Measurements from ENCODE around the gene GRID2. TPM values are rescaled to one million over a fixed set of nuclear protein-coding genes. Genes with fewer than 3 reads are reported as not detected.

Gene GRID2
- total and polyA plus RNA-seq, 10 of the 15 experiments (the other 5 are each of a cell fraction or from before 2014, with no cell fraction given): not detected

DNA sequence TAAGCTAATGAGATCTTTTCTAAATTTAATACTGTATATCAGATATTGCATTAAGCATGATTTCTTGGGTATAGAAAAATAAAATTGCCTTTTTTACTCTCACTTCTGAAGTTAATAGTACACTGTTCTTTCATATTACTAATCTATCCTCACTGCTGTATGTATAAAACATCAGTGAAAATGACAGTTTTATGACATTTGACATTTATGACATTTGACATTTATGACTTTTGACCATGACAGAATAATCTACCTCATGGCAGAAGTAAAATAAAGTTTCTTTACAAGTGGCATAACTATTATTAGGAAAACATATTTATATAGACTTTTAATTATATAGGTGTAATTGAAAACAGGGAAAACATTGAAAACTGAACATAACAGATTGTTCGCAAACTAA lies 13.3 kb downstream of the GRID2 start:
- no peaks in the 10 kb centered on the region for H4K20me1 ChIP-seq (ENCODE audit: control insufficient read depth, insufficient read depth)
- intact Hi-C loops (cut with micrococcal nuclease; ENCODE audit: unreplicated experiment) (no loop called here), in situ Hi-C loops (cut with MboI) (no loop called here)
- 90% methylated on average over 1 of the region's 1 CpG for WGBS (ENCODE audit: insufficient coverage, insufficient replicate concordance, low lambda C conversion rate, missing lambda C conversion rate)
- H3K27me3 ChIP-seq (replicated peaks in 1 of 2; ENCODE audit: control insufficient read depth in 2 of 2, insufficient read depth in 2 of 2, low read length in 1 of 2): no peaks in the 10 kb centered on the region
- H3K27ac ChIP-seq (ENCODE audit: control insufficient read depth, insufficient read depth): no peak overlapping the region
- no peaks in the 10 kb centered on the region for H3K9me3 ChIP-seq (replicated peaks; ENCODE audit: control insufficient read depth, insufficient read depth, low read length)
- H3K4me1 ChIP-seq (ENCODE audit: control insufficient read depth, insufficient read depth, low read length): no peaks in the 10 kb centered on the region
- ChIA-PET RAD21 (ENCODE audit: unreplicated experiment) (no interaction called here), CTCF (interaction anchor here (0.6 kb wide), 1 partner anchor 52 kb away, joined by 4 read pairs; no protein-coding TSS in a partner anchor), SMC1A (ENCODE audit: uncharacterized antibody, unreplicated experiment) (no interaction called here), POLR2A (no interaction called here)
- no peak overlapping the region for H3K9ac ChIP-seq (ENCODE audit: control insufficient read depth, insufficient read depth, low read length)
- no peak overlapping the region for H2AFZ ChIP-seq (ENCODE audit: control insufficient read depth, low read depth, low read length)
- H3K36me3 ChIP-seq (ENCODE audit: control insufficient read depth in 2 of 2, insufficient read depth in 2 of 2, low read length in 1 of 2): no peaks in the 10 kb centered on the region
- no peak for FAIRE-seq
- no peak overlapping the region for H3K4me3 ChIP-seq
- DNase-seq (ENCODE audit: low read depth, low spot score): no peak
- H3K4me2 ChIP-seq (ENCODE audit: control insufficient read depth, insufficient read depth): no peak overlapping the region
- BruUV-seq (replicated peaks): no TSS peak
- ATAC-seq: no peak
- no peaks in the 10 kb centered on the region for H3K79me2 ChIP-seq (ENCODE audit: control insufficient read depth, insufficient read depth, low read length)
- TF ChIP-seq RCOR1 (conservative IDR thresholded peaks at IDR 0.05; ENCODE audit: low read depth, low read length) (no peak), IKZF1 (conservative IDR thresholded peaks at IDR 0.05) (no peak), SUZ12 (IDR thresholded peaks at IDR 0.05; ENCODE audit: unreplicated experiment) (no peak), SIN3A (IDR thresholded peaks at IDR 0.05; ENCODE audit: low read depth, low read length) (no peak), DPF2 (IDR thresholded peaks at IDR 0.05) (no peak), NFYB (IDR thresholded peaks at IDR 0.05; ENCODE audit: insufficient read depth, low read depth, low read length) (no peak), SREBF1 (IDR thresholded peaks at IDR 0.05; ENCODE audit: low read length) (no peak), PML (IDR thresholded peaks at IDR 0.05; ENCODE audit: low read length) (no peak), RBBP5 (conservative IDR thresholded peaks at IDR 0.05) (no peak), MYB (IDR thresholded peaks at IDR 0.05; ENCODE audit: borderline replicate concordance, low read depth, low read length) (no peak), TAF1 (IDR thresholded peaks at IDR 0.05; ENCODE audit: borderline replicate concordance, low read depth, low read length) (no peak)
- TF ChIP-seq, protein P1, sequence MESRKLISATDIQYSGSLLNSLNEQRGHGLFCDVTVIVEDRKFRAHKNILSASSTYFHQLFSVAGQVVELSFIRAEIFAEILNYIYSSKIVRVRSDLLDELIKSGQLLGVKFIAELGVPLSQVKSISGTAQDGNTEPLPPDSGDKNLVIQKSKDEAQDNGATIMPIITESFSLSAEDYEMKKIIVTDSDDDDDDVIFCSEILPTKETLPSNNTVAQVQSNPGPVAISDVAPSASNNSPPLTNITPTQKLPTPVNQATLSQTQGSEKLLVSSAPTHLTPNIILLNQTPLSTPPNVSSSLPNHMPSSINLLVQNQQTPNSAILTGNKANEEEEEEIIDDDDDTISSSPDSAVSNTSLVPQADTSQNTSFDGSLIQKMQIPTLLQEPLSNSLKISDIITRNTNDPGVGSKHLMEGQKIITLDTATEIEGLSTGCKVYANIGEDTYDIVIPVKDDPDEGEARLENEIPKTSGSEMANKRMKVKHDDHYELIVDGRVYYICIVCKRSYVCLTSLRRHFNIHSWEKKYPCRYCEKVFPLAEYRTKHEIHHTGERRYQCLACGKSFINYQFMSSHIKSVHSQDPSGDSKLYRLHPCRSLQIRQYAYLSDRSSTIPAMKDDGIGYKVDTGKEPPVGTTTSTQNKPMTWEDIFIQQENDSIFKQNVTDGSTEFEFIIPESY (IDR thresholded peaks at IDR 0.05): no peak

Measured in GM12878 (cell line).